GM20000 (cell line): ENCODE data around the gene NPPC.

Source experiments
- DNase-seq: peaks from one replicate; pipeline ENCODE4 v3.0.0; 2012; ENCODE audit warnings: low spot score
- CTCF ChIP-seq: IDR thresholded peaks from 2 replicates; pipeline ENCODE4 v1.5.1; 2012; ENCODE audit warnings: mild to moderate bottlenecking, control low read depth; ENCODE audit errors: extremely low read depth, missing control alignments

The NPPC gene

GRCh38 chr2:231900972-231901371 is 25.2 kb downstream of the NPPC start:
- no peak for DNase-seq
- no peak for TF ChIP-seq CTCF

DNA sequence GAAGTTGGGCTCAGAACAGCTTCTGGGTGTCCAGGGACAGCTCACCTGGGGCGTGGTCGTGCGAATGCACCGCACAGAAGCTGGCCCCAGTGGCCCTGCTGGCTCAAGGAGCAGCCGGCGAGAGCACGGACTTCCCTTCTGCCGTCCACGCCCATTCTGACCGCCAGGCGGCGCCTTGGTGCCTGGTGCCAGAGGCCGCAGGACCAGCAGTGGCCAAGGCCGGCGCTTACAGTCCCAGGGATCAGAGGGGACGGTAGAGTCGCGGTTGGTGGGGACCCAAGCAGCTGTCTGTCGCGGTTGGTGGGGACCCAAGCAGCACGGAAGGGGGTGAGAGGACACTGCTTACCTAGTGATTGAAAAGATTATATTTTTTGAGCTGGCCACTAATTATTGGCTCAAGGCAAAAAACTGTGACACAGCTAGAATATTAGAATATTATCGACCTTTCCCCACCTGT is 25.7 kb downstream of the NPPC start:
- peak; percentile 83 for TF ChIP-seq CTCF

DNA sequence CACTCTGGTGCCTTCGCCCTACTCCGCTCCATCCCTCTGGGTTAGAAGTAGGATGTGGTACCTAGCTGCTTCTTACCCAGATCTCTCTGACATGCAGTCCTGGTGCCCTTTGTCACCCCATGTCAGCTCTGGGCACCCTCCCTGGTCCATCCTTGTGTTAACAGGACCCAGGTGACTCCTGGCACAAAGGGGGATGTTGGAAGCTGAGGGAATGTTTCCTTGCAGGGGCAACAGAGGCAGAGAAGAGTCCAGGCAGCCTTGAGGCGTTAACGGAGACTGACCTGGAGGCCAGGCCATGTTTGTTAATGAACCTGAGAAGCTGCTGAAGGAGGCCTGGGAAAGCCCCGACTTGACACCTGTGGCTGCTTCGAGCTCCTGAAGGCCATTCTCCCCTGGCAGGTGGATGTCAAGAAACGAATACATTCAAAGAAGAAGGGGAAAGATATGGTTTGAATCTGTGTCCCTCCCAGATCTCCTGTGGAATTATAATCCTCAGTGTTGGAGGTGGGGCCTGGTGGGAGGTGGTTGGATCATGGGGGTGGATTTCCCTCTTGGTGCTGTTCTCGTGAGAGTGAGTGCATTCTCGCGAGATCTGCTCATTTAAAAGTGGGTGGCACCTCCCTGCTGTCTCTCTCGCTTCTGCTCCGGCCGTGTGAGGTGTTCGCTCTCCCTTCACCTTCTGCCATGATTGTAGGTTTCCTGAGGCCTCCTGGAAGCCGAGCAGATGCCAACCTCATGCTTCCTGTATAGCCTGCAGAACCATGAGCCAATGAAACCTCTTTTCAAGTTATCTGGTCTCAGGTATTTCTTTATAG is 31.4 kb downstream of the NPPC start:
- no peak for TF ChIP-seq CTCF
- no peak for DNase-seq

More for the DNA sequence above, 25.7 kb downstream of the NPPC start:
- peak; percentile 75 for DNase-seq

DNA sequence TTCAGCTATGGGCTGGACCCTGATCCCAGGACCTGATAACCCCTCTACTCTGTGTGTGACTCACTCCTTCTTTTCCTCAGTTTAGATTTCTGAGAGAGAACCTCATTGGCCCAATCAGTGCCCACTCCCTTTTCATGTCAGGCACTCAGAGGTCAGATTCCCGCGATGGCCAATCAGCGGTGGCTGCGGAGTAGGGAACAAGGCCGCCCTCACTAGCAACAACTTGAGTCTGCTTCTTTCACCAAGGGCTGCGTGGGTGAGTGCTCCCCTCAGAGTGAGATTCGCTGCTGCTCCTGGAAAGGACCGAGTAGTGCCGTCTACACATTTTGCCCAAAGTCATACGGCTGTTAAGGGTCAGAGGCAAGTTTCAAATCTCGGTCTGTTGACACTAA is 34.7 kb downstream of the NPPC start:
- TF ChIP-seq CTCF, result no peak
- DNase-seq, result no peak

GRCh38 chr2:231890896-231891513 is 35.2 kb downstream of the NPPC start:
- no peak for DNase-seq
- no peak for TF ChIP-seq CTCF

- no peak for DNase-seq
- TF ChIP-seq CTCF, result no peak
Observed at GRCh38 chr2:231887756-231888155, 38.4 kb downstream of the NPPC start.

DNA sequence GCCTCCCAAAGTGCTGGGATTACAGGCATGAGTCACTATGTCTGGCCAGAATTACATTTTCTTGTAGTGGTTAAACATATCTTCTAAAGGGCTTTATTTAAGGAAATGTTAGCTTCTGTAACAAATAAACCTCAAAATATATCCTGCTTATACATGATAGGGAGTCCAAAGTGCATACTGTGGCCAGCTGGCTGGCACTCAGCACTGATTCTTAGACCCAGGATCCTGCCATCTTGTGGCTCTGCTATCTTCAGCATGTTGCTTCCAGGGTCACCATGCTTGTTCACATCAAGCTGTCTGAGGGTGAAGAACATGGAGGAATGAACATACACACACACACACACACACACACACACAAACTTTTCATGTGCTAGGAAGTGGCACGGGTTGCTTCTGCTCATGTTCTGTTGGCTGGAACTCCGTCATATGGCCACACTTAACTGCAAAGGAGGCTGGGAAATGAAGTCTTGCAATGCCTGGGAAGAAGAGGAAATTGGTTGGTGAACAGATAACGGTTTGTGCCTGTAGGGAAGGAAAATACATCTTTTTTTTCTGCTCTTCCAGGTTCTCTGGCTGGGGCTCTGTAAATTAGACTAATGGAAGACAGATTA is 40.0 kb downstream of the NPPC start:
- no peak for TF ChIP-seq CTCF
- DNase-seq, result no peak
